ENCODE data around the gene RNF149. TPM values are rescaled to one million over a fixed set of nuclear protein-coding genes. Genes with fewer than 3 reads are reported as not detected.

RNF149 gene
- total RNA-seq, 1 donor from 2014 or later = 27.4 TPM

DNA sequence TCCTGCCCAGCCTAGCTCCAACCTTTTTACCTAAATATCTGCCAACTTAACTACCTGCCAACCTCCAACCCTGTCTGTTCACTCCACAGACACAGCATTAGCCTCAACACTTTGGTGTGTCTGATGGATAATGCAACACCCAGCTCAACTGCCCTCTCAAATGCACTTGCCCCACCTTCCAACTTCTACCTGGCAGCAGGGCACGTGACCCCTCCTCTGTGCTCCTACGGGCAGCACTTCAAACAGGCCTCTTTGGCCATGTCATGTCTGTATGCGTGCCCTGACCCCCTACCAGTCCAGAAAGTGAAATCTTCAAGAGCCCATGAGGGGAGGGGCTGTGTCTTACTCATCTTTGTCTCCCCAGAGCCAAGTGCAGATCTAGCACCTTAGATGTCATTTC is 25.5 kb downstream of the RNF149 start:
- Mint-ChIP-seq H3K27me3 (ENCODE audit: low read depth) (no peaks in the 10 kb centered on the region), H3K36me3 (ENCODE audit: low read depth) (peaks cover 12% of the 10 kb centered on the region), H3K4me3 (no peak overlapping the region), H3K27ac (ENCODE audit: unreplicated experiment) (no peak overlapping the region), H3K9me3 (no peaks in the 10 kb centered on the region), H3K4me1 (no peaks in the 10 kb centered on the region)
- no peak for DNase-seq (ENCODE audit: low read depth, low spot score)
- TF ChIP-seq, protein P1, sequence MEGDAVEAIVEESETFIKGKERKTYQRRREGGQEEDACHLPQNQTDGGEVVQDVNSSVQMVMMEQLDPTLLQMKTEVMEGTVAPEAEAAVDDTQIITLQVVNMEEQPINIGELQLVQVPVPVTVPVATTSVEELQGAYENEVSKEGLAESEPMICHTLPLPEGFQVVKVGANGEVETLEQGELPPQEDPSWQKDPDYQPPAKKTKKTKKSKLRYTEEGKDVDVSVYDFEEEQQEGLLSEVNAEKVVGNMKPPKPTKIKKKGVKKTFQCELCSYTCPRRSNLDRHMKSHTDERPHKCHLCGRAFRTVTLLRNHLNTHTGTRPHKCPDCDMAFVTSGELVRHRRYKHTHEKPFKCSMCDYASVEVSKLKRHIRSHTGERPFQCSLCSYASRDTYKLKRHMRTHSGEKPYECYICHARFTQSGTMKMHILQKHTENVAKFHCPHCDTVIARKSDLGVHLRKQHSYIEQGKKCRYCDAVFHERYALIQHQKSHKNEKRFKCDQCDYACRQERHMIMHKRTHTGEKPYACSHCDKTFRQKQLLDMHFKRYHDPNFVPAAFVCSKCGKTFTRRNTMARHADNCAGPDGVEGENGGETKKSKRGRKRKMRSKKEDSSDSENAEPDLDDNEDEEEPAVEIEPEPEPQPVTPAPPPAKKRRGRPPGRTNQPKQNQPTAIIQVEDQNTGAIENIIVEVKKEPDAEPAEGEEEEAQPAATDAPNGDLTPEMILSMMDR (conservative IDR thresholded peaks at IDR 0.05) = no peak

DNA sequence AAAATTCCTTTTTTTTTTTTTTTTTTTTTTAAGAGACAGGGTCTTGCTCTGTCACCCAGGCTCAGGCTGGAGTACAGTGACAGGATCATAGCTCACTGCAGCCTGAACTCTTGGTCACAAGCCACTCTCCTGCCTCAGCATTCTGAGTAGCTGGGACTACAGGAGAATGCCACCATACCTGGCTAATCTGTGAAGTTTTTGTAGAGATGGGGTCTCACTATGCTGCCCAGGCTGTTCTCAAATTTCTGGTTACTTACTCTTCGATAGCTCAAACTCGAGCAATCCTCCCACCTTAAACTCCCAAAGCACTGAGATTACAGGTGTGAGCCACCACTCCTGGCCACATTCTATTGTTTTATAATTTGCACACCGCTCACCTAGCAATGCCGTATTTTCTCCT is 27.0 kb downstream of the RNF149 start:
- no peak for DNase-seq (ENCODE audit: low read depth, low spot score)
- H3K4me1 Mint-ChIP-seq = no peaks in the 10 kb centered on the region
- H3K27ac Mint-ChIP-seq (ENCODE audit: unreplicated experiment) = no peak overlapping the region
- no peak overlapping the region for H3K4me3 Mint-ChIP-seq
- no peaks in the 10 kb centered on the region for H3K9me3 Mint-ChIP-seq
- H3K36me3 Mint-ChIP-seq (ENCODE audit: low read depth) = peaks cover 15% of the 10 kb centered on the region
- TF ChIP-seq, protein P1 (conservative IDR thresholded peaks at IDR 0.05) = no peak
- no peaks in the 10 kb centered on the region for H3K27me3 Mint-ChIP-seq (ENCODE audit: low read depth)

DNA sequence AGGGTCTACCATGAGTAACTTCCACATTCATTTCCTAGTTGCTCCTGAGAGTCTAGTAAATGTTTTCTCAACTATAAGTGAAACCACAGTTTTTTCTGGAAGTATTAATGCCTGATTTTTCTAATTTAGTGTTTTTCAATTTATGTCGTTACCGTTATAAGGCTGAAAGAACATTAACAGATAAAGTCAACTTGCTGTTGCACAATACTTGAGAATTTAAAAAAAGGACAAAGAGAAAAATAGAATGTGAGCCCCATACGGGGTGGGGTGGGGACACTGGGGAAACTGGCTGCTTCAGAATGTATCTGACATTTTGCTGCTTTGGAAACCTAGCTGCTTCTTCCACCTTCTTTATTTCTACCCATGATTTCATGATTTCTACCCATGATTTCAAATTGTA is 29.6 kb downstream of the RNF149 start:
- H3K27ac Mint-ChIP-seq (ENCODE audit: unreplicated experiment) = no peak overlapping the region
- no peak overlapping the region for H3K4me3 Mint-ChIP-seq
- no peaks in the 10 kb centered on the region for H3K4me1 Mint-ChIP-seq
- TF ChIP-seq, protein P1 (conservative IDR thresholded peaks at IDR 0.05) = no peak
- H3K27me3 Mint-ChIP-seq (ENCODE audit: low read depth) = no peaks in the 10 kb centered on the region
- peaks cover 18% of the 10 kb centered on the region for H3K36me3 Mint-ChIP-seq (ENCODE audit: low read depth)
- H3K9me3 Mint-ChIP-seq = no peaks in the 10 kb centered on the region
- no peak for DNase-seq (ENCODE audit: low read depth, low spot score)

DNA sequence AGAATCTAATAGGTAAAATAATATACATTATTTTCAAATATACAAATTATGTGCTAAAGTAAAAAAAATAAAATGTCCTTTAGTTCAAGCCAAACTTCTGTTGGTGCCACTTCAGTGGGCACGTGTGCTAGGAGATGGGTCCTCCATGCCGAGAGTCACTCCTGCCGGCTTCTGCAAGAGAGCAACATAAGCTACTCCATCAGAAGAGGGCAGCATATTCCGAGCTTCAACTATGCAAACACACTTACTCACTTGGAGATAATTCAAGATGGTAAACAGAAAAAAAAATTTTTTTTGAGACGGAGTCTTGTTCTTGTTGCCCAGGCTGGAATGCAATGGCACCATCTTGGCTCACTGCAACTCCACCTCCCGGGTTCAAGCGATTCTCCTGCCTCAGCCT is 31.4 kb downstream of the RNF149 start:
- Mint-ChIP-seq H3K9me3 (no peaks in the 10 kb centered on the region), H3K27ac (ENCODE audit: unreplicated experiment) (no peak overlapping the region), H3K4me3 (no peak overlapping the region), H3K4me1 (no peaks in the 10 kb centered on the region), H3K36me3 (ENCODE audit: low read depth) (peaks cover 18% of the 10 kb centered on the region), H3K27me3 (ENCODE audit: low read depth) (no peaks in the 10 kb centered on the region)
- TF ChIP-seq, protein P1 (conservative IDR thresholded peaks at IDR 0.05) = no peak
- DNase-seq (ENCODE audit: low read depth, low spot score) = no peak

DNA sequence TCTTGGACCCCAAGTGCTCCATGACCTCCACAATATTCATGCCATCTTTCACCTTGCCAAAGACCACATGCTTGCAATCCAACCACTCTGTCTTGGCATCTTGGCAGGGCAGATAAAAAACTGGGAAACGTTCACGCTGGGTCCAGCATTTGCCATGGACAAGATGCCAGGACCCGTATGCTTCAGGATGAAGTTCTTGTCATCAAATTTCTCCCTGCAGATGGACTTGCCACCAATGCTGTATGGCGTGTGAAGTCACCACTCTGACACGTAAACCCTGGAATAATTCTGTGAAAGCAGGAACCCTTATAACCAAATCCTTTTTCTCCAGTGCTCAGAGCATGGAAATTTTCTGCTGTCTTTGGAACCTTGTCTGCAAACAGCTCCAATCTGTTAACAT is 34.4 kb downstream of the RNF149 start:
- H3K36me3 Mint-ChIP-seq (ENCODE audit: low read depth) = peaks cover 13% of the 10 kb centered on the region
- H3K4me3 Mint-ChIP-seq = no peak overlapping the region
- H3K27ac Mint-ChIP-seq (ENCODE audit: unreplicated experiment) = no peak overlapping the region
- DNase-seq (ENCODE audit: low read depth, low spot score) = no peak
- H3K27me3 Mint-ChIP-seq (ENCODE audit: low read depth) = no peaks in the 10 kb centered on the region
- H3K4me1 Mint-ChIP-seq = no peaks in the 10 kb centered on the region
- no peaks in the 10 kb centered on the region for H3K9me3 Mint-ChIP-seq
- TF ChIP-seq, protein P1 (conservative IDR thresholded peaks at IDR 0.05) = no peak

DNA sequence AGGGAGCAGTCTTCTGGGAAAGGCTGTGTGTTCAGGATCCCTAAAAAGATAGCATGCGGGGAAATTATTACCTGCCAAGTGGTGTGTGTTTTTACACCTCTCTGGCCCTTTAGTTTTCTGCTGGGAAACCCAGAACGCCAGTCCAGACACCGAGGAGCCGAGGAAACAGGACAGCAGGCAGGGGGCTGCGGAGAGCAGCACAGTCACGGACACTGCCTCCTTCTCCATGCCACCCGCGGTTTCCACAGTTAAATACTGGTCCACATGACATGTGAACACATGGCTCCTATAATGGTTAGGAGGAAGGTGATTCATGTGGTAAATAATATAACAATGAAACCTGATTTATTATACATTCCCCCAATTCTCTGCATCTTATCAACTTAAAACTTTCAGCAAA is 35.4 kb downstream of the RNF149 start:
- Mint-ChIP-seq H3K4me1 (no peaks in the 10 kb centered on the region), H3K4me3 (no peak overlapping the region), H3K36me3 (ENCODE audit: low read depth) (peaks cover 16% of the 10 kb centered on the region), H3K9me3 (no peaks in the 10 kb centered on the region), H3K27ac (ENCODE audit: unreplicated experiment) (no peak overlapping the region), H3K27me3 (ENCODE audit: low read depth) (no peaks in the 10 kb centered on the region)
- TF ChIP-seq, protein P1 (conservative IDR thresholded peaks at IDR 0.05) = no peak
- DNase-seq (ENCODE audit: low read depth, low spot score) = no peak
